HepG2 (cell line): ENCODE measurements around the gene ATP9A. TPM values are rescaled to one million over a fixed set of nuclear protein-coding genes. Genes with fewer than 3 reads are reported as not detected.
A peak's percentile ranks its signal among the peaks of the same experiment; 100 is the strongest.

Experiments used
- ATAC-seq: fragments of 200-7000 bp; cut with Tn5 transposase; 3 replicates; pipeline ENCODE4 v1.9.1; 2020; ENCODE audit warnings: mild to moderate bottlenecking, moderate library complexity
- BruUV-seq: library from RNA; stranded (reverse); fragments of 400-500 nt; replicated peaks from 2 replicates; lab custom pipeline; 2021; lab: Mats Ljungman, UMichigan
- CTCF ChIA-PET: fragments of 300-600 bp; formaldehyde crosslinking; extraction: SDS; loops from one replicate; lab custom pipeline; 2021; ENCODE audit warnings: low total read pairs, inconsistent platforms, low intra/inter-chr PET ratio; lab: Yijun Ruan, JAX
- POLR2A ChIA-PET: fragments of 350-600 bp; sonication (Branson Sonifier 250); formaldehyde crosslinking; loops from one replicate; lab custom pipeline; 2020; ENCODE audit warnings: antibody characterized with exemption, inconsistent platforms; lab: Yijun Ruan, JAX
- DNase-seq: peaks from one replicate; pipeline ENCODE4 v3.0.0-alpha.2; 2015; ENCODE audit warnings: low spot score
- FAIRE-seq: peaks from 3 replicates; lab custom pipeline; 2011; peaks lifted over from hg19 to GRCh38; lab: Jason Lieb, UNC
- H2AFZ ChIP-seq: one replicate; pipeline ENCODE4 v1.6.1; 2011; ENCODE audit warnings: low read length, inconsistent platforms
- H3K27ac ChIP-seq: fragments of 300-600 bp; 3 replicates; pipeline ENCODE4 v1.8.0; 2011; ENCODE audit warnings: mixed run types, mild to moderate bottlenecking, mixed read lengths, low read length, inconsistent platforms; ENCODE audit not compliant: insufficient read depth; ENCODE audit errors: extremely low read length
- H3K27me3 ChIP-seq, 2 experiments: fragments of 200-600 bp in 1 of 2; 2 replicates in 1 of 2; 3 replicates in 1 of 2; pipeline versions ENCODE4 v1.6.0 to v1.8.0; 2011; ENCODE audit warnings: low read length in 2 of 2, mild to moderate bottlenecking in 2 of 2, moderate library complexity in 2 of 2, inconsistent platforms in 1 of 2; ENCODE audit not compliant: insufficient read depth in 2 of 2, control insufficient read depth in 1 of 2
- H3K36me3 ChIP-seq, 2 experiments: fragments of 200-600 bp in 1 of 2; replicated peaks in 1 of 2; 2 replicates in 1 of 2; 3 replicates in 1 of 2; pipeline versions ENCODE4 v1.5.1 to v1.8.0; 2011; ENCODE audit warnings: low read length in 2 of 2, inconsistent platforms in 1 of 2; ENCODE audit not compliant: insufficient read depth in 2 of 2, control insufficient read depth in 1 of 2
- H3K4me1 ChIP-seq: 2 replicates; pipeline ENCODE4 v1.5.1; 2012; ENCODE audit warnings: low read length, inconsistent platforms; ENCODE audit not compliant: insufficient read depth
- H3K4me2 ChIP-seq: 2 replicates; pipeline ENCODE4 v1.6.0; 2011; ENCODE audit warnings: low read depth, low read length, inconsistent platforms
- H3K4me3 ChIP-seq, 3 experiments: fragments of 200-600 bp in 1 of 3; sonication (generic), shearing (Covaris generic) in 1 of 3; replicated peaks in 1 of 3; 2 replicates each; pipeline ENCODE4 v1.5.1; 2011 to 2016; ENCODE audit warnings: low read length in 3 of 3, inconsistent platforms in 2 of 3, low read depth in 2 of 3, mild to moderate bottlenecking in 2 of 3, control low read depth in 1 of 3, mixed read lengths in 1 of 3; ENCODE audit not compliant: insufficient read depth in 1 of 3
- H3K79me2 ChIP-seq: one replicate; pipeline ENCODE4 v1.6.1; 2011; ENCODE audit warnings: low read length, inconsistent platforms; ENCODE audit not compliant: insufficient read depth
- H3K9ac ChIP-seq: 2 replicates; pipeline ENCODE4 v1.6.0; 2011; ENCODE audit warnings: mild to moderate bottlenecking, low read depth, low read length, inconsistent platforms; ENCODE audit not compliant: insufficient read depth
- H3K9me3 ChIP-seq: 2 replicates; pipeline ENCODE4 v1.5.1; 2012; ENCODE audit warnings: mild to moderate bottlenecking, low read length
- H4K20me1 ChIP-seq: 2 replicates; pipeline ENCODE4 v1.6.0; 2011; ENCODE audit warnings: inconsistent platforms, mild to moderate bottlenecking, low read length, moderate library complexity; ENCODE audit not compliant: insufficient read depth
- CEBPB ChIP-seq: IDR thresholded peaks from 2 replicates; pipeline ENCODE4 v1.6.1; 2011; ENCODE audit warnings: low read depth, low read length, improper control_type of control experiment, borderline replicate concordance
- CEBPG ChIP-seq: IDR thresholded peaks from 2 replicates; pipeline ENCODE4 v1.6.1; 2016
- FOSL2 ChIP-seq: sonication (generic); formaldehyde crosslinking; IDR thresholded peaks from 2 replicates; pipeline ENCODE4 v1.4.0; 2020; ENCODE audit warnings: missing genetic modification reagents
- GATAD2A ChIP-seq: IDR thresholded peaks from 2 replicates; pipeline ENCODE4 v1.6.1; 2016
- SRSF1 ChIP-seq: fragments of 200-400 bp; formaldehyde crosslinking; optimal IDR thresholded peaks from 2 replicates; pipeline ENCODE3; 2017; ENCODE audit warnings: mild to moderate bottlenecking, low read depth, low read length, moderate library complexity
- TOE1 ChIP-seq: sonication (generic); formaldehyde crosslinking; IDR thresholded peaks from 2 replicates; pipeline ENCODE4 v1.4.0; 2020; ENCODE audit warnings: mild to moderate bottlenecking, missing genetic modification reagents
- ZNF446 ChIP-seq: sonication (generic); formaldehyde crosslinking; IDR thresholded peaks from 2 replicates; pipeline ENCODE4 v1.5.0; 2020; ENCODE audit warnings: mild to moderate bottlenecking, missing genetic modification reagents
- ZNF503 ChIP-seq: sonication (generic); formaldehyde crosslinking; IDR thresholded peaks from 2 replicates; pipeline ENCODE4 v1.4.0; 2020; ENCODE audit warnings: missing genetic modification reagents
- ZNF747 ChIP-seq: sonication (generic); formaldehyde crosslinking; IDR thresholded peaks from 2 replicates; pipeline ENCODE4 v1.8.1; 2023; ENCODE audit warnings: missing genetic modification reagents, mild to moderate bottlenecking, borderline replicate concordance
- ZSCAN30 ChIP-seq: sonication (generic); formaldehyde crosslinking; IDR thresholded peaks from 2 replicates; pipeline ENCODE4 v1.5.0; 2020; ENCODE audit warnings: mild to moderate bottlenecking, missing genetic modification reagents
- ZSCAN31 ChIP-seq: sonication (generic); formaldehyde crosslinking; IDR thresholded peaks from 2 replicates; pipeline ENCODE4 v1.5.0; 2020; ENCODE audit warnings: low read depth, mild to moderate bottlenecking, missing genetic modification reagents
- WGBS: methylation state at CpG from one replicate; pipeline ENCODE4 v1.1.6; 2017; ENCODE audit warnings: low lambda C conversion rate; 5-methylcytosine and 5-hydroxymethylcytosine counted together
- in situ Hi-C: cut with HindIII; loops from 2 replicates; pipeline ENCODE4 v1.10.0; 2017; ENCODE audit warnings: low pct_unique_long_range_greater_than_20kb; ENCODE audit not compliant: extremely low pct_ligation_motif_present
- intact Hi-C: fragments of 100-400 bp; cut with micrococcal nuclease; formaldehyde crosslinking; loops from one replicate; pipeline ENCODE4 v1.10.0; 2022; ENCODE audit not compliant: unreplicated experiment
- polyA plus RNA-seq, 8 experiments: library from polyadenylated mRNA; depleted of rRNA in 3 of 8; stranded (reverse) in 7 of 8; unstranded in 1 of 8; fragments of >200 nt; fragmentation: Illumina TruSeq in 4 of 8; extraction: Trizol in 4 of 8; gene quantifications; 2 replicates each; pipeline versions ENCODE4 v1.2.1 to v1.2.3, GENCODE V29; 2011 to 2016; ENCODE audit warnings: low read depth in 4 of 8, missing spikeins in 1 of 8, mixed read lengths in 1 of 8; ENCODE audit not compliant: insufficient read depth in 1 of 8
- total RNA-seq, 5 experiments: library from RNA; depleted of rRNA; stranded (reverse); fragments of >200 nt; fragmentation: Illumina TruSeq; extraction: Trizol; gene quantifications; 2 replicates each; pipeline ENCODE4 v1.2.3, GENCODE V29; 2016; ENCODE audit warnings: low read depth in 1 of 5

ATP9A gene
- total and polyA plus RNA-seq, 2 of the 13 experiments (the other 11 are each of a cell fraction or from before 2014, with no cell fraction given), result 11.8 to 18.5 TPM

- TF ChIP-seq TOE1, result no peak
- TF ChIP-seq ZSCAN31 (CRISPR knock-in tag), result no peak
- TF ChIP-seq SRSF1, result no peak
- TF ChIP-seq GATAD2A, result no peak
- TF ChIP-seq FOSL2 (CRISPR knock-in tag), result no peak
- no peak for TF ChIP-seq ZSCAN30 (CRISPR knock-in tag)
- TF ChIP-seq ZNF747, result no peak
- TF ChIP-seq, all 625 proteins: peak for 0
Observed at GRCh38 chr20:51796340-51796739, 28.1 kb upstream of the ATP9A start (continued).

DNA sequence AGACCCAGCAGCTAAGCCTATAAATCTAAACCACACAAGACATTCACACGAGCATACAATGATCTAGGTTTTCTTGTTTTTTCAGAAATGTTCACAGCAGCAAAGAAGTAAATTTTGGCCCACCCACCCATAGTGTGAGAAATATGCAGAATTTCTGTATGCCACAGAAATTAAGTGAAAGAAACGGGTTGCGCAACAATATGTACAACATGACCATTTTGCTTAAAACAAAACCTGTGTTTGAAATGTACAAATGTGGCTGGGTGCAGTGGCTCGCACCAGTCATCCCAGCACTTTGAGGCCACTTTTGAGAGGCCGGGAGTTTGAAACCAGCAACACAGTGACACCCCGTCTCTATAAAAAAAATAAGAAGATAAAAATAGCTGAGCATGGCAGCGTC is 24.8 kb upstream of the ATP9A start:
- ATAC-seq (no peak), FAIRE-seq (no peak), DNase-seq (no peak)
- no peak overlapping the region for H2AFZ ChIP-seq
- H3K36me3 ChIP-seq, result no peaks in the 10 kb centered on the region; a peak in 1 of 5 replicates
- peaks cover 8% of the 10 kb centered on the region for H3K4me1 ChIP-seq
- 78% methylated on average over 7 of the region's 7 CpGs for WGBS
- H3K79me2 ChIP-seq, result no peaks in the 10 kb centered on the region
- no peak overlapping the region for H3K27ac ChIP-seq
- no peaks in the 10 kb centered on the region for H4K20me1 ChIP-seq
- POLR2A ChIA-PET, result no interaction called here
- intact Hi-C loops, result no loop called here
- 0 out of 5 replicates have a peak, but pooled peaks cover 0 to 7% of the 10 kb centered on the region in 2 experiments for H3K27me3 ChIP-seq
- H3K4me3 ChIP-seq, result no peak overlapping the region
- CTCF ChIA-PET, result no interaction called here
- no peak overlapping the region for H3K4me2 ChIP-seq
- H3K9ac ChIP-seq, result no peak overlapping the region
- no peak for TF ChIP-seq ZNF446 (CRISPR knock-in tag)
- TF ChIP-seq CEBPB, result peak; percentile 98
- no peak for TF ChIP-seq ZNF503 (CRISPR knock-in tag)
- peak; percentile 85 for TF ChIP-seq CEBPG (CRISPR knock-in tag)
- no peaks in the 10 kb centered on the region for H3K9me3 ChIP-seq
- BruUV-seq, result no TSS peak
- in situ Hi-C loops, result no loop called here
